HepG2 (cell line): ENCODE data around the gene SF3A2. TPM values are rescaled to one million over a fixed set of nuclear protein-coding genes. Genes with fewer than 3 reads are reported as not detected.

ENCODE experiments used
- ETV5 ChIP-seq: IDR thresholded peaks from 2 replicates; pipeline ENCODE4 v1.6.1; 2018; ENCODE audit warnings: missing biosample characterization, missing genetic modification reagents, inconsistent platforms, borderline replicate concordance
- LCORL ChIP-seq, 2 experiments: fragments of 450-650 bp in 1 of 2; sonication (generic) in 1 of 2; formaldehyde crosslinking in 1 of 2; IDR thresholded peaks; 2 replicates each; pipeline versions ENCODE4 v1.5.0 to v1.6.1; 2017 to 2020; ENCODE audit warnings: antibody characterized with exemption in 1 of 2, missing genetic modification reagents in 1 of 2
- NFAT5 ChIP-seq: sonication (generic); formaldehyde crosslinking; IDR thresholded peaks from 2 replicates; pipeline ENCODE4 v1.4.0; 2020; ENCODE audit warnings: missing genetic modification reagents
- PITX1 ChIP-seq: sonication (generic); formaldehyde crosslinking; IDR thresholded peaks from 2 replicates; pipeline ENCODE4 v1.5.1; 2020; ENCODE audit warnings: mild to moderate bottlenecking, missing genetic modification reagents
- RFXANK ChIP-seq: IDR thresholded peaks from 2 replicates; pipeline ENCODE4 v1.6.1; 2016
- RNF219 ChIP-seq: sonication (generic); formaldehyde crosslinking; IDR thresholded peaks from 2 replicates; pipeline ENCODE4 v1.5.0; 2020; ENCODE audit warnings: mild to moderate bottlenecking, missing genetic modification reagents
- TBX2 ChIP-seq: sonication (generic); formaldehyde crosslinking; IDR thresholded peaks from 2 replicates; pipeline ENCODE4 v1.5.0; 2020; ENCODE audit warnings: missing genetic modification reagents, mild to moderate bottlenecking, borderline replicate concordance
- THAP7 ChIP-seq: sonication (generic); formaldehyde crosslinking; IDR thresholded peaks from 2 replicates; pipeline ENCODE4 v1.8.1; 2023; ENCODE audit warnings: mild to moderate bottlenecking, missing genetic modification reagents
- USF2 ChIP-seq, 2 experiments: sonication (generic) in 1 of 2; formaldehyde crosslinking in 1 of 2; IDR thresholded peaks; 2 replicates each; pipeline versions ENCODE4 v1.5.1 to v1.6.1; 2011 to 2020; ENCODE audit warnings: borderline replicate concordance in 1 of 2, low read depth in 1 of 2, low read length in 1 of 2, mild to moderate bottlenecking in 1 of 2, missing genetic modification reagents in 1 of 2, moderate library complexity in 1 of 2
- WIZ ChIP-seq: sonication (generic); formaldehyde crosslinking; IDR thresholded peaks from 2 replicates; pipeline ENCODE4 v1.5.1; 2020; ENCODE audit warnings: mild to moderate bottlenecking, missing genetic modification reagents
- ZKSCAN5 ChIP-seq: sonication (generic); formaldehyde crosslinking; IDR thresholded peaks from 2 replicates; pipeline ENCODE4 v1.5.1; 2020; ENCODE audit warnings: mild to moderate bottlenecking, missing genetic modification reagents
- ZNF383 ChIP-seq: sonication (generic); formaldehyde crosslinking; IDR thresholded peaks from 2 replicates; pipeline ENCODE4 v1.4.0; 2020; ENCODE audit warnings: missing genetic modification reagents, mild to moderate bottlenecking, borderline replicate concordance
- ZNF768 ChIP-seq: sonication (generic); formaldehyde crosslinking; IDR thresholded peaks from 2 replicates; pipeline ENCODE4 v1.4.0; 2020; ENCODE audit warnings: missing genetic modification reagents
- polyA plus RNA-seq, 8 experiments: library from polyadenylated mRNA; depleted of rRNA in 3 of 8; stranded (reverse) in 7 of 8; unstranded in 1 of 8; fragments of >200 nt; fragmentation: Illumina TruSeq in 4 of 8; extraction: Trizol in 4 of 8; gene quantifications; 2 replicates each; pipeline versions ENCODE4 v1.2.1 to v1.2.3, GENCODE V29; 2011 to 2016; ENCODE audit warnings: low read depth in 4 of 8, missing spikeins in 1 of 8, mixed read lengths in 1 of 8; ENCODE audit not compliant: insufficient read depth in 1 of 8
- total RNA-seq, 5 experiments: library from RNA; depleted of rRNA; stranded (reverse); fragments of >200 nt; fragmentation: Illumina TruSeq; extraction: Trizol; gene quantifications; 2 replicates each; pipeline ENCODE4 v1.2.3, GENCODE V29; 2016; ENCODE audit warnings: low read depth in 1 of 5
- TF ChIP-seq, protein P1 (sequence below): sonication (generic); formaldehyde crosslinking; IDR thresholded peaks from 2 replicates; pipeline ENCODE4 v1.4.0; 2020; ENCODE audit warnings: missing genetic modification reagents

The SF3A2 gene
- total and polyA plus RNA-seq, 2 of the 13 experiments (the other 11 are each of a cell fraction or from before 2014, with no cell fraction given) = 8.6 to 8.8 TPM

- TF ChIP-seq NFAT5 (CRISPR knock-in tag) (0 out of 2 replicates have a peak, but pooled peaks have one; percentile 79), RFXANK (CRISPR knock-in tag) (peak; percentile 39; the same call in 1 of the 2 replicates), ZNF383 (CRISPR knock-in tag) (no peak), RNF219 (peak; percentile 71; the same call in 1 of the 2 replicates), ETV5 (CRISPR knock-in tag) (peak; percentile 29; the same call in 1 of the 2 replicates), LCORL (IDR thresholded peaks at IDR 0.05) (no peak), LCORL (CRISPR knock-in tag; IDR thresholded peaks at IDR 0.05) (no peak), WIZ (CRISPR knock-in tag) (no peak; the same call in 1 of the 2 replicates), TBX2 (CRISPR knock-in tag) (peak; percentile 72; the same call in 1 of the 2 replicates), ZNF768 (CRISPR knock-in tag) (no peak; the same call in 1 of the 2 replicates), USF2 (IDR thresholded peaks at IDR 0.05; ENCODE audit: low read depth, low read length) (no peak), USF2 (CRISPR knock-in tag; IDR thresholded peaks at IDR 0.05; ENCODE audit: borderline replicate concordance) (no peak), PITX1 (CRISPR knock-in tag) (peak; percentile 30), THAP7 (CRISPR knock-in tag) (no peak), ZKSCAN5 (0 out of 2 replicates have a peak, but pooled peaks have one; percentile 20)
- TF ChIP-seq, protein P1, sequence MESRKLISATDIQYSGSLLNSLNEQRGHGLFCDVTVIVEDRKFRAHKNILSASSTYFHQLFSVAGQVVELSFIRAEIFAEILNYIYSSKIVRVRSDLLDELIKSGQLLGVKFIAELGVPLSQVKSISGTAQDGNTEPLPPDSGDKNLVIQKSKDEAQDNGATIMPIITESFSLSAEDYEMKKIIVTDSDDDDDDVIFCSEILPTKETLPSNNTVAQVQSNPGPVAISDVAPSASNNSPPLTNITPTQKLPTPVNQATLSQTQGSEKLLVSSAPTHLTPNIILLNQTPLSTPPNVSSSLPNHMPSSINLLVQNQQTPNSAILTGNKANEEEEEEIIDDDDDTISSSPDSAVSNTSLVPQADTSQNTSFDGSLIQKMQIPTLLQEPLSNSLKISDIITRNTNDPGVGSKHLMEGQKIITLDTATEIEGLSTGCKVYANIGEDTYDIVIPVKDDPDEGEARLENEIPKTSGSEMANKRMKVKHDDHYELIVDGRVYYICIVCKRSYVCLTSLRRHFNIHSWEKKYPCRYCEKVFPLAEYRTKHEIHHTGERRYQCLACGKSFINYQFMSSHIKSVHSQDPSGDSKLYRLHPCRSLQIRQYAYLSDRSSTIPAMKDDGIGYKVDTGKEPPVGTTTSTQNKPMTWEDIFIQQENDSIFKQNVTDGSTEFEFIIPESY = peak; percentile 23; the same call in 1 of the 2 replicates
These were observed 32.9 kb downstream of the SF3A2 start (continued) for GRCh38 chr19:2269244-2270156.
